Stromal cell of bone marrow (primary cell): Measurements from ENCODE around the gene CD79A.

Experiments
- DNase-seq: peaks from one replicate; pipeline ENCODE4 v3.0.0-alpha.2; 2012; ENCODE audit warnings: low read depth

Gene CD79A

DNA sequence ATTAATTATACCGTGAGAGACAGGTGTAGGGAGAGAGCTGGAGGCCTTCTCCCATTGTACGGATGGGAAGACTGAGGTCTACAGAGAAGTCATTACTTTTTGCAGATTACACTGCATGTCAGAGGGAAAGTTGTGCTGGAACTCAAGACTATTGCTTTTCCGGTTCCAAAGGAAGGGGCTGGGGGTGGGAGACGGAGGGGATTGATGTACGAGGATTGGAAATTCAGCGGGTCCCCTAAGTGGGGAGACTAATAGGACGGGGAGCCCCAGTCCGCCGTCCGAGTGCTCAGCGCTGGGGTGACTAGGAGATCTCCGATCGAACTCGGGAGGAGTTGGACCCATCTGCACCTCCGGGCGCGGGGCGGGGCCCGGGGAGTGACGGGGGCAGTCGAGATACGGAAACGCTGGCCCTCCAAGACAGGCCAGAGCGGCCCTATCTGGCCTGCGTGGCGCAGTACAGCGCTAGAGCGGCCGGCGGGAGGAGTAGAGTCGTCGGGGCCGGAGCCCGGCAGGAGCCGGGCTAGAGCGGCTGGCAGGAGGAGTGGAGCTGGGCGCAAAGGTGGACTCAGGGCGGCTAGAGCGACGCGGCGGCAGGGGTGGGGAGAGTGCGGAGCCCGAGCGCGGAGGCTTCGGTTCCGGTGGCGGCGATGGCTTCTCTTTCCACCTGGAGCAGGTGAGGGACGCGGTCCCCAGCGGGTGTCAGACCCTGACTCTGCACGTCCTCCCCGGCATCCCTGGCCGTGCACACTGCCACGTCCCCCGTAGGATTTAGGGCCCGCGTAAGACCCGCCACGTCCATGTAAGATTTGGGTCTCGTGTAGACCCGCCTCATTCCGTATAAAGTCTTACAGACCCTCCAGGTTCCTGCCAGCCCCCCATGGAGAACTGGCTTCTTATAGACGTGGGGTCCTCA lies 7.0 kb downstream of the CD79A start:
- DNase-seq: peak; percentile 92

DNA sequence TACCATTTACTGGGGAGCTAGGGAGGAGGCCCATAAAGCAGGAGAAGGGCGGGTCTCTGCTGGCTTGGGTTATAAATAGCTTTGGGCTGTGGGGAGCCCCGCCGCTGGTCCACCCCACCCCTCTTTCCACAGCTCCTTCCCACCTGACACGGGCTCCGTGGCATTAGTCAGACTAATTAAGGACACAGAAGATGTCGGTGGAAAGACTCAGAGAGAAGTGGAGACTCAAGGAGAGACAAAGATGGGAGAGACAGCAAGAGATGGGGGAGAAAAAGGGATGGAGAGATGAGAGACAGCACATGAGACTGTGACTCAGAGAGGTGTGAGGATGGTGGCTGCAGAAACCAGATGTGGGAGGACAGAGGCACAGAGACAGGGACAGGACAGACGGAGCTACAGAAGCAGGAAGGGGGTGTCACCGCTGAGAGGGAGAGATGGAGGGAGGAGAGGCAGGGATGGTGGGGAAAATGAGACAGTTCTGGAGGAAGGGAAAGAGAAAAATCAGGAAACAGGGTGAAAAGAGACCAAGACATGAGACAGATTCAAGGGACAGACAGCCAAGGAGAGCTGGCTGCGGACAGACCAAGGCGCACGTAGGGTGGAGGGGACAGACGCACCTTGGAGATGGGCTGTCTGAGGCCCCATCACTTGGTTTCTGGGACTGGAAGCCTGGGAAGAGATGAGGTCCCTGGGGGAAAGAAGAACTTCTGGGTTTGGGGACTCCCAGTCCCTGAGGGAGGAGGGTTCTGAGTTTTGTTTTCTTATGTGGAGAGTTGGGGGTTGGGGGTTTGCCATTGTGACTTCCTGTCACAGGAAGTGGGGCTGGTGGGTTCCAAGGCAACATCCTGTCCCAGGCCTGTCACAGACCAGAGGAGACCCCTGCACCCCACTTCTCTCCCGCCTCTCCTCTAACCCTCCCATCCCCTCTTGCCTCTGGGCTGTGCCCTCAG lies 10.0 kb downstream of the CD79A start:
- DNase-seq: no peak

DNA sequence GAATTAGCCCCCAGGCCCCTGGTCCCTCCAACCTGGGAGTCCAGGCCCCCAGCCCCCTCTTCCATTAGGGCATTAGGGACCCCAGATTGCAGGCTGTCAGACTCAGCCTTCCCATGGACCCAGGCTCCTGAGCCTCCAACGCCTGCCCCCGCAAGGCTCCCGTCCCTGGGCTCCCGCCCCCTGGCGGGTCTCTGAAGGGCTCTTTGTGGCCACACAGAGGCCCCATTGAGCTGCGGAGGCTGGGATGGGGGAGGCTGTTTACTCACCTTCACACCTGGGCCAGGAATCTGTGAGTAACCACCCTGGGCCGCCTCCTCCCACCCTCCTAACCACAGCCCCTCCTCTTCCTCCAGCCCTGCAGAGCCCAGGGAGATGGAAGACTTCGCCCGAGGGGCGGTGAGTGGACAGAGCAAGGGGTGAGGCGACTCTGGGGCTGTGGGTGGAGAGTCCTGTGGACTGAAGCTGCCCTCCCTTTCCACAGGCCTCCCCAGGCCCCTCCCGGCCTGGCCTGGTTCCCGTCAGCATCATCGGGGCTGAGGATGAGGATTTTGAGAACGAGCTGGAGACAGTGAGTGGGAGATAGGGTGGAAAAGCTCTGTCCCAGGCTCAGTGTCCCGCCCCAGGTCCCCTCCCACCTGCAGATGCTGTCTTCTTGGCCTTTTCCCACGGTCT lies 10.8 kb downstream of the CD79A start:
- no peak for DNase-seq

DNA sequence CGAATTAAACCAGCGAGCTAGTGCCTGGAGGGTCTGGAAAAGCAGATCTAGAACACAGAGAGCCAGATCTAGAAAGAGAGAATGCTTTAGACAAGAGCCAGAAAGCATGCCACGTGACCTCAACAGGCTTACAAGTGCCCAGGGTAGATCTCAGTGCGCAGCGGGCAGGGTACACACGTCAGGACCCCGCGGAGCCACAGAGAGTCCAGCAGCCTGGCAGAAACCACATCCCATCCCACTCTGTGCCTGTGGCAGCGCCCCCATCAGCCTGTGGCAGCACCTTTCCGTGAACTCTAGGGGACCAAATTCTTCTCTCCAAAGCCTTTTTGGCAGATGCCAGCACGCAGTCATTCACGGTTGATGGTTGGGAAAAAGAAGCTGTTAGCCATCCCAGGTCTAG lies 11.8 kb downstream of the CD79A start:
- DNase-seq: no peak

DNA sequence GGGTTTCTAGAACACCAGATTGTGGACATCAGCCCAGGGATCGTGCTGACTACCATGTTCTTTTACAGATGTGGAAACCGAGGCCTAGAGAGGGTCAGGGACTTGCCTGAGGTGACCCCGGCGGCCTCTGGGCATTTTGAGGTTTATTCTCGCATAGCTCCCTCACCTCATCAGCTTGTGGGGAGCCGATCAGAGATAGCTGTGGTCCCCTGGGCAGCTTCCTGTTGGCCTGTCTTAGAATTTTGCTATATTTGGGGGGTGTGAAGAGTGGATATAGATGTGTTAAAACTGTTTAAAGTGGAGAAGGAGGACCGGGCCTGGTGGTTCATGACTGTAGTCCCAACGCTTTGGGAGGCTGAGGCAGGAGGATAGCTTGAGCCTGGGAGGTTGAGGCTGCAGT lies 12.8 kb downstream of the CD79A start:
- DNase-seq: no peak

DNA sequence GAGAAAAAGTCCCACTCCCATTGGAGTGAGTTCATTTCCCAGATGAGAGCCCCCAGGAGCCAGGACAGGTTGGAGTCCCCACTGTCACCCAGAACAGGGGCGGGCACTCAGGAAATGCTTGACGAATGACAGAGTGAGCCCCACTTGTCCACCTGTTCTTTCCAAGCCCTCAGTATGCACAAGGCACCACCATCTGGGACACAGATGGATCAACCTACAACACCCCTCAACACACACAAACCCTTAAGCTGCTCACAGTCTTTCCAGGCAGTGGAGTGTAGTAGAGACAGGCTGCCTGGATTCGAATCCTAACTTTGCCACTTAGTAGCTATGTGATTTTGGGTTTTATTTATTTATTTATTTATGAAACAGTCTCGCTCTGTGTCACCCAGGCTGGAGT lies 13.9 kb downstream of the CD79A start:
- DNase-seq: no peak

DNA sequence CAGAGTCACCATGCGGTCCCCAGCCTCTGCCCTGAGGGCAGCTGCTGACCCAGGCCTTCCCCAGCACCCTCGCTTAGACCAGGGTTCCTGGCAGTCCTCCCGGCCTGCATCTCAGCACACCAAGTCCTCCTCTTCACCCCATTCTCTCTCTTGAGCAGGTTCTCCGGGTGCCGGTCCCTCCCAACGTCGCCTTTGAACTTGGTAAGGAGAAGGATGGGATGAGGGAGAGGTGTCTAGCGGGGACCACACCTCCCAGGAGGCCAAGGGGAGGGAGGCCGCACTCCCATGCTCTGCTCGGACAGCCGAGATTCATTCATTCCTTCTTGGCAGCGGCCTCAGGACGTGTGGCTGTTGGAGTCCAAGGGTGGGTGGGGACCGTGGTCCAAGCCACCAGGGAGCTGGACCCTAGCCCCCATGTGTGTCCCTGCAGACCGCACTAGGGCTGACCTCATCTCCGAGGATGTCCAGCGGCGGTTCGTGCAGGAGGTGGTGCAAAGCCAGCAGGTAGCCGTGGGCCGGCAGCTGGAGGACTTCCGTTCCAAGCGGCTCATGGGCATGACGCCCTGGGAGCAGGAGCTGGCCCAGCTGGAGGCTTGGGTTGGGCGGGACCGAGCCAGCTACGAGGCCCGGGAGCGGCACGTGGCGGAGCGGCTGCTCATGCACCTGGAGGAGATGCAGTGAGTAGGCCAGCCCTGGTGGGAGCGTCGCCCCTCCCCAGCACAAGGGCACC lies 15.3 kb downstream of the CD79A start:
- no peak for DNase-seq

DNA sequence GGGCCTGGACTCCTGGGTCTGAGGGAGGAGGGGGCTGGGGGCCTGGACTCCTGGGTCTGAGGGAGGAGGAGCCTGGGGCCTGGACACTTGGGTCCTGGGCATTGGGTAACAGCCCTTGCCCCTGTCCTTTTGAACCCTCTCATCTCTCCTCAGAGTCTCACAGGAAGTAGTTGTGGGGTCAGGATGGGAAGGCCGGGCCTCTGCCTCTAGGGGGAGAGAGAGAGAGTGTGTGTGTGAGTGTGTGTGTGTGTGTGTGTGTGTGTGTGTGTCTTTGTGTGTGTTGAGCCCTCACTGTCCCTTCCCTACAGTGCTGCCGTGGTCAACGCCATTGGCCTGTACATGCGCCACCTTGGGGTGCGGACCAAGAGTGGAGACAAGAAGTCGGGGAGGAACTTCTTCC lies 16.8 kb downstream of the CD79A start:
- DNase-seq: no peak

DNA sequence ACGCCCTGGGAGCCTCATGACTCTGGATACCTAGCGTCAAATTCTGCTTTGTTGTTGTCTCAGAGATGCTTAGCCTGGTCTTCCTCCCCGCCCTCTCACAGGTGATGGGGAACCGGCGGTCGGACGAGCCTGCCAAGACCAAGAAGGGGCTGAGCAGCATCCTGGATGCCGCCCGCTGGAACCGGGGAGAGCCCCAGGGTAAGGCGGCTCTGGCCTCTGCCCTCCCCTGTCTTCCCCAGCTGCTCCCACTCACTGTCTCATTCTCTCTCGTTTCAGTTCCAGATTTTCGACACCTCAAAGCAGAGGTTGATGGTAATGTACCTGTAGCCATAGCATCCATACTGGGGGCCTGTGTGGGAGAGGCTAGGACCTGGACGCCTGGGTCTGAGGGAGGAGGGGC lies 17.3 kb downstream of the CD79A start:
- no peak for DNase-seq

DNA sequence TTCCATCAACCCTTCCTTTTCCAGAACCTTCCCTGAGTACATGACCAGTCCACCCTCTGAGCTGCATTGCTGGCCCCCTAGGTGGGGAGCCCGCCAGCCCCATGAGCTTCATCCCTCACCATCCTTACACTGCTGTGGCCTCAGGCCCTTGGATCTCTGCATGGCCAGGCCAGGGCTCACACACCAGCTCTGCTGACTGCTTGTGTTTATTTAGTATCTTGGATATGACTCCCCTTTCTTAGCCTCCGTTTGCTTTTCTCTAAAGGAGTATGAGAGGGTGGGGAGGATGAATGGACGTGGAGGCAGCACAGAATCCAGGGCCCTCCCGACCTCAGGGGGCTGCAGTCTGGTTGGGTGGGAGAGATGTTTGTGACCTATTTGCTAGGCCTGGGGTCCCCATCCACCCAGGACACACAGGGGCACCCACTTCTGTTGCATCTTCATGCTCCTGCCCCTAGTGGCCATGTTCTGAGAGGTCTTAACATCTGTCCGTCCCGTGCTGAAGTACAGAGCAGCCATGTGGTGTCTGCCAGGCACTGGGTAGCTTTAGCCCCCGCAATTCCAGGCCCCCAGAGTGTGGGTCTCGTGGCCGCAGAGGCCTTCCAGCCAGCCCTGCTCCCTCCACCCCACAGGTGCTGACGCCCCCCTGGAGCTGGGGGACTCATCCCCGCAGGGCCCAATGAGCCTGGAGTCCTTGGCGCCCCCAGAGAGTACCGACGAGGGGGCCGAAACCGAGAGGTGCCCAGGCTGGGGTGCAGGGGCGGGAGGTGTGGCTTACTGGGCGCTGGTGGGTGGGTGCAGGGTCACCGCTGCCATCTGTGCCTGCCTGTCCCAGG lies 18.9 kb downstream of the CD79A start:
- no peak for DNase-seq

DNA sequence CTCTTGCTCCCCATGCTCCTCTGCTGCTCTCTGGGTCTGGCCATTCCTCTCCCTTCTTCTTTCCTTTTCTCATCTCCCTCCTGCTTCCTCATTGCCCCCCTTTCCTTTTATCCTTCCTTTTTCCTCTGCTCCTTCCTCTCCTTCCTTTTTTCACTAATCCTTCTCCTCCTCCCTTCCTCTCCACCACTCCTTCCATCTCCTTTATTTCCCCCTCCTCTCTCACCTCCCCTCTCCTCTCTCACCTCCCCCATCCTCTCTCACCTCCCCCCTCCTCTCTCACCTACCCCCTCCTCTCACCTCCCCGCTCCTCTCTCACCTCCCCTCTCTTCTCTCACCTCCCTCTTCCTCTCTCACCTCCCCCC lies 19.5 kb downstream of the CD79A start:
- no peak for DNase-seq

DNA sequence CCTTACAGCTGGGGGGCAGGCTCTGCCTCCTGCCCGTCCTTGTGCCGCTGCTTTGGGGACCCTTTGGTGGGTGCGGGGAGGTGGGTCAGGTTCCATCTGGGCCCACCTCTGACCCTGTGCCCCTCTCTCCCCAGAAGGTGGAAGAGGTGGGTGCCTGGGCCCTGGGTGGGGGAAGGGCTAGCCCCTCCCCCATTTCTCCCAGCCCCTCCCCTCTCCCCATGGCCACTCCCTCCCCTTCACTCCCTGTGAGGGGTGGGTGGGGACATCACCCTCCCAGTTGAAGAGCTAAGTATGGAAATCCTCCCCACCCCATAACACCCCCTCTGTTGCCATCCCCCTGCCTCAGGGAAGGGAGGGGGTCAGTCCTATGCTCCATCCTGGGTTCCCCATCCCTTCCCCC lies 20.1 kb downstream of the CD79A start:
- no peak for DNase-seq

DNA sequence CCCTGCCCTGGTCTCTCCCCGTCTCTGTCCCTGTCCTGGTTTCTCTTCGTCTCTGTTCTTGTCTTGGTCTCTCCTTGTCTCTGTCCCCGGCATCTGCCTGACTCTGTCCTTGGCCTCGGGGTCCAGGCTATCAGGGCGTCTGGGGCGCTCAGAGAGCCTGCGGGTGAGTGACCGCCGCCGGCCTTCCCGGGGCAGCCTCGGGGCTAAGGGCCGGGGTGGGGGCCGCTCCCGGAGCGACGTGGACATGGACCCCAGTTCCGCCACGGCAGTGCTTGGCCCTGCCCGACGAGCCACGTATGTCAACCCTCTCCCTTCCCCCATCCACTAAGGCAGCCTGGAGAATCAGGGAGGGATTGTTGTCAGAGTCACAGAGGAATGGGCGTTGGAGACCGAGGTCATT lies 20.7 kb downstream of the CD79A start:
- no peak for DNase-seq

DNA sequence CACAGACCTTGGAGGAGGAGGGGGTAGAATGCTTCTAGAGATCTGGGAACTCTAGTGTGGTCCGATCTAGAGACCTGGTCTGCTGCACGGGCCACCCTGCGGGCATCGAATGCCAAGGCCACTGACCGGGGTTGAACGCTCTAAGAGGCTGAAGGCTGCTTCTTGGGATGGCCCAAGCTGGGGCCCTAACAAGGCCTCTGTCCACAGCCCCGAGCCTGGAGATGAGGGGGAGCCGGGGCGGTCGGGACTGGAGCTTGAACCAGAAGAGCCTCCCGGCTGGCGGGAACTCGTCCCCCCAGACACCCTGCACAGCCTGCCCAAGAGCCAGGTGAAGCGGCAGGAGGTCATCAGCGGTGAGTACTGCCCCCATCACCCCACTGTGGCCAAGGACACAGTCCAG lies 21.2 kb downstream of the CD79A start:
- no peak for DNase-seq

DNA sequence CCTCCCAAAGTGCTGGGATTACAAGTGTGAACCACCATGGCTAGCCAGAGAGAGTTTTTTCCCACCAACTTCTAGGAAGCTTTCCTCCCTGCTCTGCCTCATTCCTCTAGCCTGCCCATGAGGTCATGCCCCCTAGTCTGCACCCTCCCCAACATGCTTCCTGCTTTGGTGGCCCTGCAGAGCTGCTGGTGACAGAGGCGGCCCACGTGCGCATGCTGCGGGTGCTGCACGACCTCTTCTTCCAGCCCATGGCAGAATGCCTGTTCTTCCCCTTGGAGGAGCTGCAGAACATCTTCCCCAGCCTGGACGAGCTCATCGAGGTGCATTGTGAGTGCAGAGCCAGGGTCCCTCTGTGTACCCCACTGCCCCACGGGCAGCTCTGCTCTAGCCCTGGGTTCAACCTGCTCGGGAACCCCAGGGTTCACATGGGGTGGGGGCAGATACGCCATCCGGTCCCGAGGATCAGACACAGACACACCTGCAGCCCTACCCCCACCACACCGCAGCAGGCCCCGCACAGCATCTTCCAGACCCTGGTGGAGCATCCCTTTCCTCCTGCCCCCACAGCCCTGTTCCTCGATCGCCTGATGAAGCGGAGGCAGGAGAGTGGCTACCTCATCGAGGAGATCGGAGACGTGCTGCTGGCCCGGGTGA lies 24.8 kb downstream of the CD79A start:
- DNase-seq: no peak

DNA sequence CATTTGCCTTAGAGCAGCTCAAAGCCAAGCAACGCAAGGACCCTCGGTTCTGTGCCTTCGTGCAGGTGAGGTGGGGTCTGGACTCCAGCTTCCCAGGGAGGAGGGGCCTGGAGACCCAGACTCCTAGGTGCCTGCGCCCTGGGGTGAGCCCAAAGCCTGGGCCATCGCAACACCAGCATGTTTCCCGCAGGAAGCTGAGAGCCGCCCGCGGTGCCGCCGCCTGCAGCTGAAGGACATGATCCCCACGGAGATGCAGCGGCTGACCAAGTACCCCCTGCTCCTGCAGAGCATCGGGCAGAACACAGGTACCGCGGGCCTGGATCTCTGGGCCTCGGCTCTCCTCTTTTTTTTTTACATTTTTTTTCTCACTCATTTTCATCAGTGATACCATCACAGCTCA lies 25.5 kb downstream of the CD79A start:
- DNase-seq: no peak

DNA sequence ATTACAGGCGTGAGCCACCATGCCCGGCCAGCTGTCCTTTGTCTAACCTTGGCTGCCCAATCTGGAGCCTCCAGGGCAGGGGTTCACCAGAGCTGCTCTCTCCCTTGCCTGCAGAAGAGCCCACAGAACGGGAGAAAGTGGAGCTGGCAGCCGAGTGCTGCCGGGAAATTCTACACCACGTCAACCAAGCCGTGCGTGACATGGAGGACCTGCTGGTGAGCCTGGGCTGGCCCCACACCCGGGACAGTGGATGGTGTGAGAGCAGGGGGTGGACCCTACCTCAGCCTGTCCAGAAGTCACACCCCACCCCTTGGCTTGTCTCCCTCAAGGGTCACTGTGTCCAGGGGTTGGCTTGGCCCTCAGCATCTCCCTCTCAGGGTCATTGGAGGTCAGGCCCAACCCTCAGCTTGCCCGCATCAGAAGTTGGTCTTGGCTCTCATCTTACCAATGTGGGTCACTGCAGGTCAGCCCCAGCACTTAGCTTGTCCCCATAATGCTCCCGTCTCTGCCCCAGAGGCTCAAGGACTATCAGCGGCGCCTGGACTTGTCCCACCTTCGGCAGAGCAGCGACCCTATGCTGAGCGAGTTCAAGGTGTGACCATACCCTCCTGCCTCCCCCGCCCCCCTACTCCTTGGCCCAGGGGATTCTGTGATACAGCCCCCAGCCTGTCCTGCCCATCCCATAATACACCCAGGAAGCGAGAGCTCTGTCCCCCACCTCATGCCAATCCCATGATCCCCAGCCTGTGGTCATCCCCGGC lies 26.3 kb downstream of the CD79A start:
- no peak for DNase-seq

DNA sequence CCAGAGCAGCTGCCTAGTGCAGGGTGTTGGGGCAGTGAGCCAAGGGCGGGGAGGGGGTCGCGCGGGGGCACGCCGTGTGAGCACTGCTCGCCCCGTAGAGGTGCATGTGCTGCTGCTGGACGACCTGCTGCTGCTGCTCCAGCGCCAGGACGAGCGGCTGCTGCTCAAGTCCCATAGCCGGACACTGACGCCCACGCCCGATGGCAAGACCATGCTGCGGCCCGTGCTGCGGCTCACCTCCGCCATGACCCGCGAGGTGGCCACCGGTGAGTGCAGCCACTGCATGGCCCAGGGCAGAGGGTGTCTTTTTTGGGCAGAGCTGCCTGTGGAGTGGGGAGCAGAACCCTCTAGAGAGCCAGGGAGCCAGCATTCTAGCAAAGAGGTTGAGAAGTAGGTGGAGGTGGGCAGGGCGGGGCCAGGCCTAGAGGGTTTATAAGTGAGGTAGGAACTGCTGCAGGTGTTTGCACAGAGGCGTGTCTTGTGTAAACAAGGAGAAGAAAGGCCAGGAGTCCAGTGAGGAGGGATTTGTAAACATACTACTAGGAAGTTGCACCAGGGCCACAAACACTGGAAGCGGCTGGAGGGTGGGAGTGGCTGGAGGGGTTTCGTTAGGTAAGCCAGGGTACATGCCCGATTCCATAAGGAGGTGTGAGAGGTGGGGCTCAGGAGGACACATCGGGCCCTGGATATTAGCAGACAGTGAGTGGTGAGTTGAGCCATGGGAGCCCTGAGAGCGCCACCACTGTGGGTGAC lies 27.2 kb downstream of the CD79A start:
- DNase-seq: no peak
